Nephron (organoid): ENCODE results near the gene PARVA.

Experiments
- H3K27ac Mint-ChIP-seq, 3 experiments: 2 replicates each; pipeline ENCODE4 v1.8.0; 2020; ENCODE audit warnings: mixed read lengths in 3 of 3, mild to moderate bottlenecking in 2 of 3, moderate library complexity in 1 of 3
- H3K27me3 Mint-ChIP-seq: 2 replicates; pipeline ENCODE4 v1.8.0; 2021; ENCODE audit warnings: low read depth, mild to moderate bottlenecking, moderate library complexity, mixed read lengths
- H3K36me3 Mint-ChIP-seq: 2 replicates; pipeline ENCODE4 v1.8.0; 2020; ENCODE audit warnings: low read depth, mixed read lengths
- H3K4me1 Mint-ChIP-seq: 2 replicates; pipeline ENCODE4 v1.8.0; 2020; ENCODE audit warnings: mixed read lengths
- H3K4me3 Mint-ChIP-seq, 3 experiments: 2 replicates each; pipeline ENCODE4 v1.8.0; 2020; ENCODE audit warnings: mild to moderate bottlenecking in 3 of 3, mixed read lengths in 3 of 3, moderate library complexity in 2 of 3
- H3K9me3 Mint-ChIP-seq: 2 replicates; pipeline ENCODE4 v1.8.0; 2020; ENCODE audit warnings: mixed read lengths
- TF ChIP-seq, protein P1 (sequence below), 3 experiments: fragments of 200-600 bp; sonication (generic); IDR thresholded peaks; one replicate each; pipeline ENCODE4 v1.5.0; 2021; ENCODE audit warnings: antibody characterized with exemption in 3 of 3; ENCODE audit not compliant: unreplicated experiment in 3 of 3

Gene PARVA

GRCh38 chr11:12469451-12469850 is 92.1 kb downstream of the PARVA start:
- peaks cover 13% of the 10 kb centered on the region for H3K9me3 Mint-ChIP-seq
- no peaks in the 10 kb centered on the region for H3K27me3 Mint-ChIP-seq
- TF ChIP-seq, protein P1, sequence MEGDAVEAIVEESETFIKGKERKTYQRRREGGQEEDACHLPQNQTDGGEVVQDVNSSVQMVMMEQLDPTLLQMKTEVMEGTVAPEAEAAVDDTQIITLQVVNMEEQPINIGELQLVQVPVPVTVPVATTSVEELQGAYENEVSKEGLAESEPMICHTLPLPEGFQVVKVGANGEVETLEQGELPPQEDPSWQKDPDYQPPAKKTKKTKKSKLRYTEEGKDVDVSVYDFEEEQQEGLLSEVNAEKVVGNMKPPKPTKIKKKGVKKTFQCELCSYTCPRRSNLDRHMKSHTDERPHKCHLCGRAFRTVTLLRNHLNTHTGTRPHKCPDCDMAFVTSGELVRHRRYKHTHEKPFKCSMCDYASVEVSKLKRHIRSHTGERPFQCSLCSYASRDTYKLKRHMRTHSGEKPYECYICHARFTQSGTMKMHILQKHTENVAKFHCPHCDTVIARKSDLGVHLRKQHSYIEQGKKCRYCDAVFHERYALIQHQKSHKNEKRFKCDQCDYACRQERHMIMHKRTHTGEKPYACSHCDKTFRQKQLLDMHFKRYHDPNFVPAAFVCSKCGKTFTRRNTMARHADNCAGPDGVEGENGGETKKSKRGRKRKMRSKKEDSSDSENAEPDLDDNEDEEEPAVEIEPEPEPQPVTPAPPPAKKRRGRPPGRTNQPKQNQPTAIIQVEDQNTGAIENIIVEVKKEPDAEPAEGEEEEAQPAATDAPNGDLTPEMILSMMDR (IDR thresholded peaks at IDR 0.05; ENCODE audit: unreplicated experiment in 3 of 3), result no peak
- H3K4me3 Mint-ChIP-seq, result no peak overlapping the region
- H3K36me3 Mint-ChIP-seq, result peaks cover 33% of the 10 kb centered on the region
- H3K4me1 Mint-ChIP-seq, result peaks cover 51% of the 10 kb centered on the region
- peak overlapping the region; percentile 50 to 82 (median 73) for H3K27ac Mint-ChIP-seq

- H3K27ac Mint-ChIP-seq, result peak overlapping the region in 1 of 3 experiments; percentile 15
- peaks cover 8% of the 10 kb centered on the region for H3K9me3 Mint-ChIP-seq
- peaks cover 38% of the 10 kb centered on the region for H3K36me3 Mint-ChIP-seq
- H3K4me3 Mint-ChIP-seq, result no peak overlapping the region
- TF ChIP-seq, protein P1 (IDR thresholded peaks at IDR 0.05; ENCODE audit: unreplicated experiment in 3 of 3), result no peak
- peaks cover 55% of the 10 kb centered on the region for H3K4me1 Mint-ChIP-seq
- no peaks in the 10 kb centered on the region for H3K27me3 Mint-ChIP-seq
Measured at GRCh38 chr11:12470236-12470635, 92.9 kb downstream of the PARVA start.

- peaks cover 46% of the 10 kb centered on the region for H3K36me3 Mint-ChIP-seq
- peaks cover 62% of the 10 kb centered on the region for H3K4me1 Mint-ChIP-seq
- H3K27me3 Mint-ChIP-seq, result no peaks in the 10 kb centered on the region
- no peak overlapping the region for H3K4me3 Mint-ChIP-seq
- TF ChIP-seq, protein P1 (IDR thresholded peaks at IDR 0.05; ENCODE audit: unreplicated experiment in 3 of 3), result no peak
- no peaks in the 10 kb centered on the region for H3K9me3 Mint-ChIP-seq
- H3K27ac Mint-ChIP-seq, result peak overlapping the region; percentile 45 to 55 (median 45)
Measured at GRCh38 chr11:12472401-12473005, 95.1 kb downstream of the PARVA start.

DNA sequence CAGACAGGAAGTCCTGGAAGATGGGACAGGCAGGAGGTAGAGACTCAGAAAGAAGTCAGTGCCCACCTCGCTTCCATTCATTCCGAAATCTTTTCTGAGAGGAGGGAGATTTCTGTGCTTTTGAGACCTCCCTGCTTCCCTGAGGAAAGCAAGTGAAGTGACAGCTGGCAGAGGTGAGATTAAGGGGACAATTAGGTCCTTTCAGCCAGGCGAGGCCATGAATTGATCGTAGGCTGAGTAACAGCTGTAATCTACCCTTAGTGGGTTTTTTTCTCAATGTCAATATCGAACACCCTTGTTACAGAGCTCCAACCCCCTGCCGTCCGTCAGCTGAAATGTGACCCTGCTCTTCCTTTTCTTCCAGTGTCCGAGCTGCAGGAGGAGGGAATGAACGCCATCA is 96.0 kb downstream of the PARVA start:
- no peak overlapping the region for H3K4me3 Mint-ChIP-seq
- no peaks in the 10 kb centered on the region for H3K9me3 Mint-ChIP-seq
- H3K4me1 Mint-ChIP-seq, result peaks cover 65% of the 10 kb centered on the region
- TF ChIP-seq, protein P1 (IDR thresholded peaks at IDR 0.05; ENCODE audit: unreplicated experiment in 3 of 3), result no peak
- H3K27ac Mint-ChIP-seq, result peak overlapping the region; percentile 45 to 55 (median 45)
- peaks cover 55% of the 10 kb centered on the region for H3K36me3 Mint-ChIP-seq
- H3K27me3 Mint-ChIP-seq, result no peaks in the 10 kb centered on the region

GRCh38 chr11:12474871-12475270 is 97.5 kb downstream of the PARVA start:
- H3K36me3 Mint-ChIP-seq, result peaks cover 68% of the 10 kb centered on the region
- H3K4me3 Mint-ChIP-seq, result no peak overlapping the region
- peak overlapping the region in 1 of 3 experiments; percentile 17 for H3K27ac Mint-ChIP-seq
- H3K9me3 Mint-ChIP-seq, result no peaks in the 10 kb centered on the region
- H3K4me1 Mint-ChIP-seq, result peaks cover 57% of the 10 kb centered on the region
- TF ChIP-seq, protein P1 (IDR thresholded peaks at IDR 0.05; ENCODE audit: unreplicated experiment in 3 of 3), result no peak
- no peaks in the 10 kb centered on the region for H3K27me3 Mint-ChIP-seq

DNA sequence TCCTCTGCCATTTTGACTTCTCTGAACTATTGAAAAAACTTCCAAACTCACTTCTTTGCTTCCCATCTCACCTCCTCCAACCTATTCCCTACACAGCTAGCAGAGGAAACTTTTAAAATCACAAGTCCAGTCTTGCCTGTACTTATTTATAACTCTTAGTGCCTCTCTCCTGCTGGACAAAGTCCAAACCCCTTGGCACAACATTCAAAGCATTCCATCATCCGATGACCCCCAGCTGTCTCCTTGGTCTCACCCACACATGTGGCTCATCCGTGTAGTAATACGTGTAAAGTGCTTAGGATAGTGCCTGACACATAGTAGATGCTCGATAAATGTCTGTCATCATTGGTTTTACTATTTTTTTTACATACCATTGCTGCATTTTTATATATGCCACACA is 101.4 kb downstream of the PARVA start:
- H3K27me3 Mint-ChIP-seq, result no peaks in the 10 kb centered on the region
- H3K36me3 Mint-ChIP-seq, result peaks cover 81% of the 10 kb centered on the region
- H3K4me3 Mint-ChIP-seq, result peak overlapping the region in 1 of 3 experiments; percentile 11
- peak overlapping the region; percentile 26 to 53 (median 39) for H3K27ac Mint-ChIP-seq
- no peaks in the 10 kb centered on the region for H3K9me3 Mint-ChIP-seq
- TF ChIP-seq, protein P1 (IDR thresholded peaks at IDR 0.05; ENCODE audit: unreplicated experiment in 3 of 3), result no peak
- peaks cover 32% of the 10 kb centered on the region for H3K4me1 Mint-ChIP-seq
